ENCODE measurements around the gene NTSR1.

NTSR1 gene

GRCh38 chr20:62666736-62667529 lies 41.7 kb upstream of the NTSR1 start:
- Histone ChIP-seq H3K9ac (ENCODE audit: low read length) (no peak overlapping the region), H3K36me3 (ENCODE audit: control insufficient read depth, insufficient read depth, low read length) (no peaks in the 10 kb centered on the region), H3K27ac (ENCODE audit: low read depth, low read length) (no peak overlapping the region), H3K4me1 (ENCODE audit: control insufficient read depth, insufficient read depth, low read length) (no peaks in the 10 kb centered on the region), H3K4me3 (ENCODE audit: low read length) (no peak overlapping the region), H3K27me3 (ENCODE audit: control insufficient read depth, insufficient read depth, low read length) (no peaks in the 10 kb centered on the region)

GRCh38 chr20:62667530-62668440 lies 40.9 kb upstream of the NTSR1 start:
- no peak overlapping the region for H3K27ac ChIP-seq (ENCODE audit: low read depth, low read length)
- H3K27me3 ChIP-seq (ENCODE audit: control insufficient read depth, insufficient read depth, low read length) = no peaks in the 10 kb centered on the region
- H3K4me3 ChIP-seq (ENCODE audit: low read length) = no peak overlapping the region
- H3K4me1 ChIP-seq (ENCODE audit: control insufficient read depth, insufficient read depth, low read length) = no peaks in the 10 kb centered on the region
- no peaks in the 10 kb centered on the region for H3K36me3 ChIP-seq (ENCODE audit: control insufficient read depth, insufficient read depth, low read length)
- H3K9ac ChIP-seq (ENCODE audit: low read length) = no peak overlapping the region

GRCh38 chr20:62668441-62669027 lies 40.1 kb upstream of the NTSR1 start:
- H3K27ac ChIP-seq (ENCODE audit: low read depth, low read length) = no peak overlapping the region
- no peaks in the 10 kb centered on the region for H3K4me1 ChIP-seq (ENCODE audit: control insufficient read depth, insufficient read depth, low read length)
- H3K36me3 ChIP-seq (ENCODE audit: control insufficient read depth, insufficient read depth, low read length) = no peaks in the 10 kb centered on the region
- no peak overlapping the region for H3K4me3 ChIP-seq (ENCODE audit: low read length)
- no peak overlapping the region for H3K9ac ChIP-seq (ENCODE audit: low read length)
- H3K27me3 ChIP-seq (ENCODE audit: control insufficient read depth, insufficient read depth, low read length) = no peaks in the 10 kb centered on the region

- no peaks in the 10 kb centered on the region for H3K27me3 ChIP-seq (ENCODE audit: control insufficient read depth, insufficient read depth, low read length)
- H3K4me3 ChIP-seq (ENCODE audit: low read length) = no peak overlapping the region
- H3K4me1 ChIP-seq (ENCODE audit: control insufficient read depth, insufficient read depth, low read length) = no peaks in the 10 kb centered on the region
- H3K36me3 ChIP-seq (ENCODE audit: control insufficient read depth, insufficient read depth, low read length) = no peaks in the 10 kb centered on the region
- no peak overlapping the region for H3K27ac ChIP-seq (ENCODE audit: low read depth, low read length)
- H3K9ac ChIP-seq (ENCODE audit: low read length) = no peak overlapping the region
These were observed 39.4 kb upstream of the NTSR1 start for GRCh38 chr20:62669249-62669648.

- H3K4me1 ChIP-seq (ENCODE audit: control insufficient read depth, insufficient read depth, low read length) = no peaks in the 10 kb centered on the region
- no peak overlapping the region for H3K27ac ChIP-seq (ENCODE audit: low read depth, low read length)
- H3K27me3 ChIP-seq (ENCODE audit: control insufficient read depth, insufficient read depth, low read length) = no peaks in the 10 kb centered on the region
- no peak overlapping the region for H3K4me3 ChIP-seq (ENCODE audit: low read length)
- H3K36me3 ChIP-seq (ENCODE audit: control insufficient read depth, insufficient read depth, low read length) = no peaks in the 10 kb centered on the region
- H3K9ac ChIP-seq (ENCODE audit: low read length) = no peak overlapping the region
These were observed 38.5 kb upstream of the NTSR1 start for GRCh38 chr20:62670156-62670555.

- H3K4me3 ChIP-seq (ENCODE audit: low read length) = no peak overlapping the region
- H3K27me3 ChIP-seq (ENCODE audit: control insufficient read depth, insufficient read depth, low read length) = no peaks in the 10 kb centered on the region
- no peak overlapping the region for H3K9ac ChIP-seq (ENCODE audit: low read length)
- H3K27ac ChIP-seq (ENCODE audit: low read depth, low read length) = no peak overlapping the region
- H3K36me3 ChIP-seq (ENCODE audit: control insufficient read depth, insufficient read depth, low read length) = no peaks in the 10 kb centered on the region
- no peaks in the 10 kb centered on the region for H3K4me1 ChIP-seq (ENCODE audit: control insufficient read depth, insufficient read depth, low read length)
These were observed 37.6 kb upstream of the NTSR1 start for GRCh38 chr20:62670998-62671397.

GRCh38 chr20:62671765-62672164 lies 36.9 kb upstream of the NTSR1 start:
- no peak overlapping the region for H3K9ac ChIP-seq (ENCODE audit: low read length)
- H3K4me1 ChIP-seq (ENCODE audit: control insufficient read depth, insufficient read depth, low read length) = no peaks in the 10 kb centered on the region
- no peaks in the 10 kb centered on the region for H3K27me3 ChIP-seq (ENCODE audit: control insufficient read depth, insufficient read depth, low read length)
- H3K27ac ChIP-seq (ENCODE audit: low read depth, low read length) = no peak overlapping the region
- no peaks in the 10 kb centered on the region for H3K36me3 ChIP-seq (ENCODE audit: control insufficient read depth, insufficient read depth, low read length)
- no peak overlapping the region for H3K4me3 ChIP-seq (ENCODE audit: low read length)

GRCh38 chr20:62674370-62674769 lies 34.3 kb upstream of the NTSR1 start:
- Histone ChIP-seq H3K36me3 (ENCODE audit: control insufficient read depth, insufficient read depth, low read length) (no peaks in the 10 kb centered on the region), H3K27me3 (ENCODE audit: control insufficient read depth, insufficient read depth, low read length) (no peaks in the 10 kb centered on the region), H3K4me3 (ENCODE audit: low read length) (no peak overlapping the region), H3K4me1 (ENCODE audit: control insufficient read depth, insufficient read depth, low read length) (no peaks in the 10 kb centered on the region), H3K27ac (ENCODE audit: low read depth, low read length) (no peak overlapping the region), H3K9ac (ENCODE audit: low read length) (no peak overlapping the region)

GRCh38 chr20:62675156-62675876 lies 33.3 kb upstream of the NTSR1 start:
- no peak overlapping the region for H3K9ac ChIP-seq (ENCODE audit: low read length)
- no peak overlapping the region for H3K27ac ChIP-seq (ENCODE audit: low read depth, low read length)
- no peaks in the 10 kb centered on the region for H3K4me1 ChIP-seq (ENCODE audit: control insufficient read depth, insufficient read depth, low read length)
- no peak overlapping the region for H3K4me3 ChIP-seq (ENCODE audit: low read length)
- no peaks in the 10 kb centered on the region for H3K36me3 ChIP-seq (ENCODE audit: control insufficient read depth, insufficient read depth, low read length)
- H3K27me3 ChIP-seq (ENCODE audit: control insufficient read depth, insufficient read depth, low read length) = no peaks in the 10 kb centered on the region

GRCh38 chr20:62675877-62676260 lies 32.8 kb upstream of the NTSR1 start:
- H3K27ac ChIP-seq (ENCODE audit: low read depth, low read length) = no peak overlapping the region
- H3K4me3 ChIP-seq (ENCODE audit: low read length) = no peak overlapping the region
- no peaks in the 10 kb centered on the region for H3K4me1 ChIP-seq (ENCODE audit: control insufficient read depth, insufficient read depth, low read length)
- H3K36me3 ChIP-seq (ENCODE audit: control insufficient read depth, insufficient read depth, low read length) = no peaks in the 10 kb centered on the region
- no peak overlapping the region for H3K9ac ChIP-seq (ENCODE audit: low read length)
- no peaks in the 10 kb centered on the region for H3K27me3 ChIP-seq (ENCODE audit: control insufficient read depth, insufficient read depth, low read length)

GRCh38 chr20:62676976-62677375 lies 31.7 kb upstream of the NTSR1 start:
- H3K36me3 ChIP-seq (ENCODE audit: control insufficient read depth, insufficient read depth, low read length) = no peaks in the 10 kb centered on the region
- H3K4me3 ChIP-seq (ENCODE audit: low read length) = no peak overlapping the region
- H3K4me1 ChIP-seq (ENCODE audit: control insufficient read depth, insufficient read depth, low read length) = no peaks in the 10 kb centered on the region
- H3K27ac ChIP-seq (ENCODE audit: low read depth, low read length) = no peak overlapping the region
- H3K9ac ChIP-seq (ENCODE audit: low read length) = no peak overlapping the region
- no peaks in the 10 kb centered on the region for H3K27me3 ChIP-seq (ENCODE audit: control insufficient read depth, insufficient read depth, low read length)

GRCh38 chr20:62677678-62678077 lies 31.0 kb upstream of the NTSR1 start:
- no peak overlapping the region for H3K9ac ChIP-seq (ENCODE audit: low read length)
- H3K36me3 ChIP-seq (ENCODE audit: control insufficient read depth, insufficient read depth, low read length) = no peaks in the 10 kb centered on the region
- H3K27ac ChIP-seq (ENCODE audit: low read depth, low read length) = no peak overlapping the region
- H3K27me3 ChIP-seq (ENCODE audit: control insufficient read depth, insufficient read depth, low read length) = no peaks in the 10 kb centered on the region
- H3K4me1 ChIP-seq (ENCODE audit: control insufficient read depth, insufficient read depth, low read length) = no peaks in the 10 kb centered on the region
- H3K4me3 ChIP-seq (ENCODE audit: low read length) = no peak overlapping the region
